Measurements from ENCODE around the gene BPHL. TPM values are rescaled to one million over a fixed set of nuclear protein-coding genes. Genes with fewer than 3 reads are reported as not detected.

BPHL gene
- total and polyA plus RNA-seq, 2 of the 4 experiments (the other 2 are of a cell fraction), result 14.7 to 16.3 TPM

DNA sequence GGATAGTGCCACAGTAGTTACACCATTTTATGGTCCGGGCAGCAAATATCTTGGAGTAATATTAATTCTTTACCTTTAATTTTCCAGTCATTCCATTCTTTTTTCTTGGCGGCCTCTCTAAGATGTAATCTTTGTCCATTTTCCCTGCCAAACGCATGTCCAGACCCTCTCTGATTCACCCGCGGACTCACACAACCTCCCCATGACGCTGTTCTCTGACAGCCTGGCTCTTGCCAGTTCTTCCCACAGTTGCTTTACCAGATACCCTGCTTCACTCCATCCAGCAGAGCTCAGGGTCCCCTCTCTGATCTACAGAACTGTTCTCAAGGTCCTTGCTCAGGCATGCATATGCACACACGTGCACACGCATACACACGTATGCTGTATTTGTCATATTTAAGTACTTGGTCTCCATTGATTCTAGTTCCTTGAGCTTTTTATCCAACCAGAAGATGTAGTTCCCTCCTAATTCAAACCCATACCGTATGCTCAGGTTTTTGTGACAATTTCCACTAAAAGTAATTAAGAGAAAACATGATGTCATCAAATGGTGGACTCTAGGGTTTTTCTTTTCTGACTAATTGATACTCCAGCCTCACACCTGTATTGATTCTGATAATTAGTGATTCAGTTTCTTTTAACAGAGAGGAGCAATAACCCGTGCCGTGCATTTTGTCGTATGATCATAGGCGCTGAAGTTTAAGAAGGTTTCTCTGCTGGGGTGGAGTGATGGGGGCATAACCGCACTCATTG is 10.0 kb downstream of the BPHL start:
- H3K56ac ChIP-seq (ENCODE audit: extremely low read depth, insufficient read depth, low read length), result no peak overlapping the region
- ATAC-seq (ENCODE audit: low read depth) (no peak), DNase-seq (no peak)
- no peaks in the 10 kb centered on the region for H4K20me1 ChIP-seq (ENCODE audit: insufficient read depth, low read length)
- no peak for TF ChIP-seq SMC3 (IDR thresholded peaks at IDR 0.05; ENCODE audit: low read depth, low read length)
- no peak overlapping the region for H3K18ac ChIP-seq (ENCODE audit: low read depth, low read length)
- H3K14ac ChIP-seq (replicated peaks; ENCODE audit: low read depth, low read length), result no peak overlapping the region
- 88% methylated on average over 5 of the region's 15 CpGs; no CpG with 5 or more reads in 1 of the 2 experiments for WGBS, 2 experiments (ENCODE audit: extremely low coverage in 2 of 2, insufficient read length in 1 of 2)
- H2AK5ac ChIP-seq (ENCODE audit: low read depth, low read length), result no peak overlapping the region
- no peak overlapping the region for H3K4me3 ChIP-seq (ENCODE audit: insufficient read depth, low read depth, low read length)
- H3K4me1 ChIP-seq (ENCODE audit: control insufficient read depth, insufficient read depth, low read length), result no peaks in the 10 kb centered on the region
- no peak overlapping the region for H4K8ac ChIP-seq (ENCODE audit: low read depth in 2 of 2, low read length in 2 of 2)
- no peaks in the 10 kb centered on the region for H3K27me3 ChIP-seq (ENCODE audit: control insufficient read depth, insufficient read depth, low read length)
- no peak overlapping the region for H4K5ac ChIP-seq (ENCODE audit: low read depth, low read length)
- H3K79me1 ChIP-seq (ENCODE audit: low read depth in 1 of 2, low read length in 2 of 2), result no peaks in the 10 kb centered on the region
- no peak overlapping the region for H3K4ac ChIP-seq (ENCODE audit: low read depth, low read length)
- H3K9me3 ChIP-seq (ENCODE audit: control insufficient read depth, insufficient read depth, low read length), result no peaks in the 10 kb centered on the region
- no peak overlapping the region for H2AK9ac ChIP-seq (replicated peaks; ENCODE audit: low read depth, low read length, poor library complexity)
- no peak overlapping the region for H3K23ac ChIP-seq (ENCODE audit: low read depth, low read length)
- H2BK15ac ChIP-seq (ENCODE audit: low read depth, low read length), result no peak overlapping the region
- ChIA-PET POLR2A (ENCODE audit: unreplicated experiment) (no interaction called here), CTCF (no interaction called here)
- no peak overlapping the region for H3K9ac ChIP-seq (ENCODE audit: low read depth, low read length)
- no peaks in the 10 kb centered on the region for H3K9me1 ChIP-seq (ENCODE audit: insufficient read depth, low read length)
- H3K4me2 ChIP-seq (ENCODE audit: low read depth, low read length), result no peak overlapping the region
- no peak overlapping the region for H2AFZ ChIP-seq (replicated peaks; ENCODE audit: low read length, poor library complexity)
- peaks cover 20% of the 10 kb centered on the region for H3K36me3 ChIP-seq (ENCODE audit: control insufficient read depth, insufficient read depth, low read length)
- H2BK5ac ChIP-seq (ENCODE audit: low read depth, low read length, poor library complexity, severe bottlenecking), result no peak overlapping the region
- in situ Hi-C loops (cut with MboI; ENCODE audit: low sequenced_read_pairs), result loop anchor here (5.0 to 25.0 kb wide), 2 partner anchors 124 to 609 kb away; no protein-coding TSS in a partner anchor
- dilution Hi-C loops (cut with HindIII; ENCODE audit: low sequenced_read_pairs, unreplicated experiment), result no loop called here
- no peak overlapping the region for H2BK120ac ChIP-seq (ENCODE audit: low read depth, low read length)
- H4K91ac ChIP-seq (ENCODE audit: insufficient read depth, low read depth, low read length), result no peak overlapping the region
- H2BK20ac ChIP-seq (ENCODE audit: low read depth, low read length), result no peak overlapping the region
- no peak overlapping the region for H3K27ac ChIP-seq (ENCODE audit: insufficient read depth, low read length)
- no TSS peak for BruUV-seq (replicated peaks)
- intact Hi-C loops (cut with micrococcal nuclease), result no loop called here

Data from IMR-90 (cell line).